Calu3 (cell line): Measurements from ENCODE around the gene LIPH. TPM values are rescaled to one million over a fixed set of nuclear protein-coding genes. Genes with fewer than 3 reads are reported as not detected.

Experiments used
- BruUV-seq: library from RNA; stranded (reverse); fragments of 400-500 nt; replicated peaks from 2 replicates; lab custom pipeline; 2021; lab: Mats Ljungman, UMichigan
- CTCF ChIA-PET: fragments of 300-600 bp; sonication (Branson Sonifier 250); formaldehyde crosslinking; loops from one replicate; lab custom pipeline; 2022; ENCODE audit warnings: antibody characterized with exemption; lab: Charles Lee
- DNase-seq: peaks from one replicate; pipeline ENCODE4 v3.0.0; 2022
- H3K27ac Mint-ChIP-seq: one replicate; pipeline ENCODE4 v1.8.0; 2022; ENCODE audit warnings: mixed read lengths; ENCODE audit not compliant: unreplicated experiment
- H3K27me3 Mint-ChIP-seq: one replicate; pipeline ENCODE4 v1.8.0; 2022; ENCODE audit warnings: mixed read lengths; ENCODE audit not compliant: unreplicated experiment
- H3K36me3 Mint-ChIP-seq: one replicate; pipeline ENCODE4 v1.8.0; 2022; ENCODE audit warnings: mild to moderate bottlenecking, moderate library complexity, mixed read lengths; ENCODE audit not compliant: insufficient read depth, unreplicated experiment
- H3K4me1 Mint-ChIP-seq: one replicate; pipeline ENCODE4 v1.8.0; 2022; ENCODE audit warnings: mild to moderate bottlenecking, low read depth, mixed read lengths; ENCODE audit not compliant: unreplicated experiment
- H3K4me3 Mint-ChIP-seq: one replicate; pipeline ENCODE4 v1.8.0; 2022; ENCODE audit warnings: mild to moderate bottlenecking, low read depth, moderate library complexity, mixed read lengths; ENCODE audit not compliant: unreplicated experiment
- H3K9me3 Mint-ChIP-seq: one replicate; pipeline ENCODE4 v1.8.0; 2022; ENCODE audit warnings: low read depth, mixed read lengths; ENCODE audit not compliant: unreplicated experiment
- CTCF ChIP-seq: fragments of 200-600 bp; IDR thresholded peaks from one replicate; pipeline ENCODE4 v1.8.0; 2022; ENCODE audit warnings: antibody characterized with exemption; ENCODE audit not compliant: unreplicated experiment
- intact Hi-C: fragments of 100-400 bp; cut with micrococcal nuclease; formaldehyde crosslinking; loops from one replicate; pipeline ENCODE4 v1.10.0; 2022; ENCODE audit not compliant: unreplicated experiment
- total RNA-seq: library from RNA; stranded (reverse); gene quantifications from 2 replicates; pipeline ENCODE4 v1.2.3, GENCODE V29; 2022

LIPH gene
- total RNA-seq, 1 experiment from 2014 or later, result 159 TPM

GRCh38 chr3:185561958-185562357 lies 9.6 kb upstream of the LIPH start:
- peaks cover 29% of the 10 kb centered on the region for H3K4me1 Mint-ChIP-seq
- intact Hi-C loops, result no loop called here
- no peaks in the 10 kb centered on the region for H3K27me3 Mint-ChIP-seq
- H3K9me3 Mint-ChIP-seq, result no peaks in the 10 kb centered on the region
- CTCF ChIA-PET, result no interaction called here
- TF ChIP-seq CTCF, result no peak
- H3K27ac Mint-ChIP-seq, result no peak overlapping the region
- no TSS peak for BruUV-seq
- H3K36me3 Mint-ChIP-seq, result peaks cover 26% of the 10 kb centered on the region
- no peak for DNase-seq
- no peak overlapping the region for H3K4me3 Mint-ChIP-seq

DNA sequence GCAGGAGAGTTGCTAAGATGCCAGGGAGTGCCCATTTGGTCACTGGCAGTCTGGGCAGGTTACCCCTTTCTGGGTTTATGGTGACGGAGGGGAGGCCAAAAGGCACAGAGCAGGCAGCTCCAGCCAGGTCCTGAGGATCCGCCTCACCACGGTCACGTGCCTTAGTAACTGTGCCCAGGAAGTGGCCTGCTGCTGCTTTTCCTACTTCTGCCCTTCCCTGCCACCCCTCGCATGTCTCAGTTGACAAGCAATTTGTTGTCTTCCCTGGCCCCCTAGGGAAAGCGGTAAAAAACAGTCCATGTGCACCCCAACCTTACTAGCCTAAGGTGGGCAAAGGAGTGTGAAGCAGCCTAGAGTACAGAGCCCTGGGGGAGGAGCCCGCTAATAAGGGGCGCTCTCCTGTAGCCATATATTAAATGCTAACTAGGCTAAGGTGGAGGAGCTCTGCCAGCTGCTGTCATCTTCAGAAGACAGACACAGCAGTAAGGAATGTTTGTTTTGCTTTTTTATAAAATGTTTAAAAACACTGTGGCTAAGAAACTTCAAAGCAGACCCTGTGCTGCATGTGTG lies 9.1 kb upstream of the LIPH start:
- Mint-ChIP-seq H3K9me3 (no peaks in the 10 kb centered on the region), H3K27ac (no peak overlapping the region), H3K27me3 (no peaks in the 10 kb centered on the region), H3K4me3 (no peak overlapping the region), H3K4me1 (peaks cover 34% of the 10 kb centered on the region), H3K36me3 (peaks cover 31% of the 10 kb centered on the region)
- intact Hi-C loops, result no loop called here
- no peak for TF ChIP-seq CTCF
- CTCF ChIA-PET, result no interaction called here
- BruUV-seq, result no TSS peak
- DNase-seq, result no peak

DNA sequence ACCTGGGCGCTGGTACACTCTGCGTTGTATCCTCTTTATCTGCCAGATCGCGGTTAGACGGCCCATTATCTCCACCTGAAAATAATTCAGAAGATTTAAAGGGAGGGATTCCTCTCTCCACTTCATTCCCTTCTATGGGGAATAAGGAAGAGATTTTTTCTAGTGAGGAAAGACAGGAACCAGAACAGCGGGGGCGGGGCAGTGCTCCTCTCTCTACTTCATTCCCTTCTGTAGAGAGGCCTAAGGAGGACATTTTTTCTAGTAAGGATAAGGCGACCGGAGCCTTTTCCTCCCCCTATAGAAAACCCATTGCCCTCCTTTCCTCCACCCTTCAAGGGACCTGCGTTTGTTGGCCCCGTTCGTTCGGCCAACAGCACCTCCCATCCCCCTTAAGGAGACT lies 8.3 kb upstream of the LIPH start:
- no peak for TF ChIP-seq CTCF
- peaks cover 33% of the 10 kb centered on the region for H3K36me3 Mint-ChIP-seq
- no peaks in the 10 kb centered on the region for H3K27me3 Mint-ChIP-seq
- DNase-seq, result no peak
- no peak overlapping the region for H3K27ac Mint-ChIP-seq
- BruUV-seq, result no TSS peak
- no peaks in the 10 kb centered on the region for H3K9me3 Mint-ChIP-seq
- intact Hi-C loops, result no loop called here
- no peak overlapping the region for H3K4me3 Mint-ChIP-seq
- peaks cover 42% of the 10 kb centered on the region for H3K4me1 Mint-ChIP-seq
- CTCF ChIA-PET, result interaction anchor here (2.8 kb wide), 1 partner anchor 26 kb away, joined by 23 read pairs; the partner anchor contains the start of gene SENP2

GRCh38 chr3:185559706-185560090 lies 7.3 kb upstream of the LIPH start:
- CTCF ChIA-PET, result interaction anchor here (0.7 to 2.8 kb wide), 10 partner anchors 12 to 99 kb away, joined by 3 to 23 read pairs (median 6); partner anchors contain the start of genes SENP2 and TMEM41A
- peaks cover 39% of the 10 kb centered on the region for H3K36me3 Mint-ChIP-seq
- H3K4me3 Mint-ChIP-seq, result no peak overlapping the region
- DNase-seq, result no peak
- peaks cover 51% of the 10 kb centered on the region for H3K4me1 Mint-ChIP-seq
- no TSS peak for BruUV-seq
- no peaks in the 10 kb centered on the region for H3K9me3 Mint-ChIP-seq
- TF ChIP-seq CTCF, result no peak
- no peak overlapping the region for H3K27ac Mint-ChIP-seq
- H3K27me3 Mint-ChIP-seq, result no peaks in the 10 kb centered on the region
- intact Hi-C loops, result loop anchor here (5.0 kb wide), 2 partner anchors 62 to 222 kb away; partner anchors contain the start of gene TMEM41A
